Adrenal gland (tissue), 5 donors: ENCODE results near the gene RFX7.

Experiments used
- CTCF ChIP-seq, 6 experiments: fragments of 450-650 bp in 4 of 6; fragments of 200-600 bp in 2 of 6; sonication (generic) in 1 of 6; IDR thresholded peaks; 1 replicate in 5 of 6; 2 replicates in 1 of 6; pipeline versions ENCODE4 v1.5.1 to v1.8.0; 2016 to 2021; ENCODE audit warnings: antibody characterized with exemption in 6 of 6, mild to moderate bottlenecking in 2 of 6, moderate library complexity in 1 of 6
- POLR2A ChIP-seq, 2 donors: fragments of 450-650 bp; IDR thresholded peaks; one replicate each; pipeline ENCODE4 v1.6.1; 2017; ENCODE audit warnings: antibody characterized with exemption in 2 of 2, mild to moderate bottlenecking in 2 of 2, moderate library complexity in 1 of 2
- donor health status: DM: no; HTN: no; CAD: no.

- TF ChIP-seq CTCF (IDR thresholded peaks at IDR 0.05) = no peak
- TF ChIP-seq POLR2A (IDR thresholded peaks at IDR 0.05) = no peak
Observed at GRCh38 chr15:56240390-56240789, 3.3 kb downstream of the RFX7 start.
